Heart left ventricle (tissue), 13 donors: ENCODE measurements around the gene SLC19A1.

Experiments
- POLR2A ChIP-seq, 2 donors: fragments of 450-650 bp; IDR thresholded peaks; one replicate each; pipeline ENCODE4 v1.6.1; 2017; ENCODE audit warnings: antibody characterized with exemption in 2 of 2, mild to moderate bottlenecking in 2 of 2, moderate library complexity in 2 of 2
- TF ChIP-seq, protein P1 (sequence below), 12 donors: fragments of 200-600 bp; sonication (generic) in 4 of 12; IDR thresholded peaks; one replicate each; pipeline versions ENCODE4 v1.5.0 to v1.8.0; 2018 to 2022; ENCODE audit warnings: antibody characterized with exemption in 12 of 12, mild to moderate bottlenecking in 5 of 12
- donor health status: ischemic (EF 13 %, LVEDD 7.1; RV severe dilation, severe dysfunction).
- donor health status: DM: no; HTN: yes; CAD: no.
- donor health status: DM: no; HTN: no; CAD: no.
- donor health status: ischemic (EF 25% LVEDD 6.9; RV normal size, moderate dysfunction).
- donor health status: ischemic (EF 25% LVEDD 5.7; RV mildly dilated, moderate dysfunction).
- donor health status: ischemic (EF 35%, LVEDD 5.7; RV mildly dilated, moderate dysfunction).
- donor health status: nonischemic (EF 11% LVEDD 7.7; RV severe dilation, severe dysfunction).
- donor health status: DM: yes; HTN: yes; CAD: no.
- donor health status: PGD.
- donor health status: ischemic (EF 29% LVEDD 5.4; RV normal size, mild dysfunction).
- donor health status: nonischemic (EF 23%, LVEDD 6.1; RV moderate dilation, normal function).

DNA sequence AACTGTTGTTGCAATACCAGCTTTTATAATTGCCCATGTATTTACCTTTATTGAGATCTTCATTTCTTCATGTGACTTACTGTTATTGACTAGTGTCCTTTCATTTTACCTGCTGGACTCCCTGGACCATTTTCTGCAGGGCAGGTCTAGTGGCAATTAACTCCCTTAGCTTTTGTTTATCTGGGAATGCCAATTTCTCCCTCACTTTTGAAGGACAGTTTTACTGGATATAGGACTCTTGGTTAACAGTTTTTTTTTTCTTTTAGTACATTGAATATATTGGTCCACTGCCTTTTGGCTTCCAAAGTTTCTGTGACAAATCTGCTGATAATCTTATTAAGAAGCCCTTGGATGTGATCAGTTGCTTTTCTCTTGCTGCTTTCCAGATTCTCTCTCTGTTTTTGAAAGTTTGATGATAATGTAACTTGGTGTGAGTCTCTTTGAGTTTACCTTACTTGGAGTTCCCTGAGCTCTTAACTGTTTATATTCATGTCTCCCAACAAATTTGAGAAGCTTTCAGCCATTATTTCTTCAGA is 80.4 kb downstream of the SLC19A1 start:
- TF ChIP-seq, protein P1, sequence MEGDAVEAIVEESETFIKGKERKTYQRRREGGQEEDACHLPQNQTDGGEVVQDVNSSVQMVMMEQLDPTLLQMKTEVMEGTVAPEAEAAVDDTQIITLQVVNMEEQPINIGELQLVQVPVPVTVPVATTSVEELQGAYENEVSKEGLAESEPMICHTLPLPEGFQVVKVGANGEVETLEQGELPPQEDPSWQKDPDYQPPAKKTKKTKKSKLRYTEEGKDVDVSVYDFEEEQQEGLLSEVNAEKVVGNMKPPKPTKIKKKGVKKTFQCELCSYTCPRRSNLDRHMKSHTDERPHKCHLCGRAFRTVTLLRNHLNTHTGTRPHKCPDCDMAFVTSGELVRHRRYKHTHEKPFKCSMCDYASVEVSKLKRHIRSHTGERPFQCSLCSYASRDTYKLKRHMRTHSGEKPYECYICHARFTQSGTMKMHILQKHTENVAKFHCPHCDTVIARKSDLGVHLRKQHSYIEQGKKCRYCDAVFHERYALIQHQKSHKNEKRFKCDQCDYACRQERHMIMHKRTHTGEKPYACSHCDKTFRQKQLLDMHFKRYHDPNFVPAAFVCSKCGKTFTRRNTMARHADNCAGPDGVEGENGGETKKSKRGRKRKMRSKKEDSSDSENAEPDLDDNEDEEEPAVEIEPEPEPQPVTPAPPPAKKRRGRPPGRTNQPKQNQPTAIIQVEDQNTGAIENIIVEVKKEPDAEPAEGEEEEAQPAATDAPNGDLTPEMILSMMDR (IDR thresholded peaks at IDR 0.05) = no peak
- TF ChIP-seq POLR2A (IDR thresholded peaks at IDR 0.05) = no peak
